Measurements from ENCODE around the gene PACC1. TPM values are rescaled to one million over a fixed set of nuclear protein-coding genes. Genes with fewer than 3 reads are reported as not detected.
A peak's percentile ranks its signal among the peaks of the same experiment; 100 is the strongest.

Gene PACC1
- 1 to 10 TPM in 1 of 2 donors, not detected in 1; 4.2 TPM for total RNA-seq

DNA sequence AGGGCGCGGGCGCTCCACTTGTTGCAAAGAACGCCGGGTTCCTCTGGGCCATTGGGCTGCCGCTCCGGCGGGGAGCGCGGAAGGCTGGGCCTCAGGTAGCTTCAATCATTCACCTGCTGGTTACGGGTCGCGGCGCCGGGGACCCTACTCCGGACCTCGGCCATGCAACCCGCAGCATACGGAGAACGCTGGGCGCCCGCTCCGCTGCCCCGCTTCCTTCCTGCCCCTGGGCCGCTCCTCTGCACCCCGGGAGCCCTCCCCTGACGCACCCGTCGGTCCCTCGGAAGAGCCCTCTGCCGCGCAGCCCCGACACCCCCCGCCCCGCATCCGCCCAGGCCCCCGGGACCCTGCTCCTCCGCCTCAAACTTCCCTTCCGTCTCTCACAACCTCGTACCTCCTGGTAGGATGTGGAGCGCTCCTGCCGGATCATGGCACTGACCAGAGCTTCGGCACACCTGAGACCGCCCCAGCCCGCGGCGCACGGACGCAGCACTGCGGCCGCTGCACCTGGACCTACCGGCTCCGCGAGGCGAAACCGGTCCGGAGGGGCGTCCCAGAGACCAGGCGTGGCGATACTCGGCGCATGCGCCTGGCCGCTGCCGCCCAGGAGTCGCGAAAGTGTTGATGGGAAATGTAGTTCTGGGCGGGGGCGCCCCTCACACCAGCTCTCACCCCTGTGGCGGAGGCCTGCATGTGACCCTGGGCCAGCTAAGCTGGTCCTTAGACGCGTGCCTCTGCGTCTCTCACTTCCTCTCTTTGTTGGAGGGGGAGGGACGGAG is at the start of gene PACC1:
Gene PACC1 (minus strand): TSS at position 559 of the 779 bp plus-strand sequence. CDS start 129 bp downstream, at position 430.
- H3K27ac ChIP-seq = peak within 1 kb of the TSS; percentile 4 to 65 (median 56)
- 0 to 2% methylated on average over 25 to 74 of the region's 74 CpGs for WGBS, 2 donors
- intact Hi-C loops (cut with DNase I) = no loop called here

GRCh38 chr1:212463565-212464285 is 49.0 kb upstream of the PACC1 start:
- intact Hi-C loops (cut with DNase I) = no loop called here

More for the DNA sequence above, at the start of gene PACC1:
- DNase-seq (peak; percentile 88 to 94 (median 92)), ATAC-seq (peak; percentile 94)
- H3K27me3 ChIP-seq = no peaks in the 10 kb centered on the region
- H3K9me3 ChIP-seq = no peaks in the 10 kb centered on the region
- H3K4me3 ChIP-seq = peak within 1 kb of the TSS; percentile 44 to 84
- H3K36me3 ChIP-seq (replicated peaks in 1 of 2; ENCODE audit: insufficient read depth in 1 of 2, low read depth in 2 of 2) = no peaks in the 10 kb centered on the region
- H3K4me1 ChIP-seq = peaks cover 12% of the 10 kb centered on the region
- TF ChIP-seq, protein P1, sequence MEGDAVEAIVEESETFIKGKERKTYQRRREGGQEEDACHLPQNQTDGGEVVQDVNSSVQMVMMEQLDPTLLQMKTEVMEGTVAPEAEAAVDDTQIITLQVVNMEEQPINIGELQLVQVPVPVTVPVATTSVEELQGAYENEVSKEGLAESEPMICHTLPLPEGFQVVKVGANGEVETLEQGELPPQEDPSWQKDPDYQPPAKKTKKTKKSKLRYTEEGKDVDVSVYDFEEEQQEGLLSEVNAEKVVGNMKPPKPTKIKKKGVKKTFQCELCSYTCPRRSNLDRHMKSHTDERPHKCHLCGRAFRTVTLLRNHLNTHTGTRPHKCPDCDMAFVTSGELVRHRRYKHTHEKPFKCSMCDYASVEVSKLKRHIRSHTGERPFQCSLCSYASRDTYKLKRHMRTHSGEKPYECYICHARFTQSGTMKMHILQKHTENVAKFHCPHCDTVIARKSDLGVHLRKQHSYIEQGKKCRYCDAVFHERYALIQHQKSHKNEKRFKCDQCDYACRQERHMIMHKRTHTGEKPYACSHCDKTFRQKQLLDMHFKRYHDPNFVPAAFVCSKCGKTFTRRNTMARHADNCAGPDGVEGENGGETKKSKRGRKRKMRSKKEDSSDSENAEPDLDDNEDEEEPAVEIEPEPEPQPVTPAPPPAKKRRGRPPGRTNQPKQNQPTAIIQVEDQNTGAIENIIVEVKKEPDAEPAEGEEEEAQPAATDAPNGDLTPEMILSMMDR (IDR thresholded peaks at IDR 0.05) = peak in 1 of 7 experiments; percentile 18
- peak; percentile 70 to 86 (median 82) for TF ChIP-seq POLR2A (IDR thresholded peaks at IDR 0.05)

DNA sequence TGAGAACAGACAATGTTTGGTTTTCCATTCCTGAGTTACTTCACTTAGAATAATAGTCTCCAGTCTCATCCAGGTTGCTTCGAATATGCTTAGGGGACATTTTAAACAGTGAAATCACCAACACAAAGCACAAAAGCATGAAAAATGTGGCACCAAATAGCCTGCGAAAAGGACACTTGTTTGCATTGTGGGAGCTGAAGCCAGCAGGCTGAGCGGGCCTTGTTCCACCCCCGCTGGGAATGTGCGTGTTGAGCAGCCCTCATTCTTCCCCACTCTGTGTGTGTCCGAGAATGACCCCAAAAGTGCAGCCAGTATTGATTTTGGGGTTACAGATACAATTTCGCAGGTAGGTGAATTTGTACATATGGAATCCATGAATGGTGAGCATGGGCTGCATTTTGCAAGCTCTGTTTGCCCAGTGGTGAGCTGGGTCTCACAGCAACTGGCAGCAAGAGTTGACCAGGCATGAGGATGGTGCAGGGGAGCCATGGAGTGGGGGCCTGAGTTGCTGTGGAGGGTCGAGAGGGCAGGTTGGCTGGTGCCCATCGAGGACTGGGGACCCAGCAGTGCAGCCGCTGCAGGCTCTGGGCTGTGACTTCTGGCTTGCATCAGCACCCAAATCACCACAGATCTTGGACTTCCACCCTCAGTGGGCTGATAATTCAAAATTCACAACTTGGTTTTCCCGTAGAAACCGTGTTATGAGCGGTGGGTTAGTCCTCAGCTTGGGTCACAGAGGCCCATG is 47.4 kb upstream of the PACC1 start:
- ATAC-seq = no peak
- 71 to 78% methylated on average over 10 to 13 of the region's 13 CpGs for WGBS, 2 donors
- DNase-seq = no peak
- no peak overlapping the region for H3K4me3 ChIP-seq
- no peaks in the 10 kb centered on the region for H3K27me3 ChIP-seq
- H3K9me3 ChIP-seq = no peaks in the 10 kb centered on the region
- no peak for TF ChIP-seq POLR2A (IDR thresholded peaks at IDR 0.05)
- TF ChIP-seq, protein P1 (IDR thresholded peaks at IDR 0.05) = no peak
- no peaks in the 10 kb centered on the region for H3K36me3 ChIP-seq (replicated peaks in 1 of 2; ENCODE audit: insufficient read depth in 1 of 2, low read depth in 2 of 2)
- intact Hi-C loops (cut with DNase I) = no loop called here
- H3K27ac ChIP-seq = no peak overlapping the region
- H3K4me1 ChIP-seq = no peaks in the 10 kb centered on the region

More at GRCh38 chr1:212463565-212464285, 49.0 kb upstream of the PACC1 start:
- ATAC-seq = no peak
- no peak for DNase-seq
- WGBS, 2 donors = 76 to 77% methylated on average over 7 of the region's 7 CpGs
- no peaks in the 10 kb centered on the region for H3K9me3 ChIP-seq
- H3K4me1 ChIP-seq = peaks cover 3% of the 10 kb centered on the region
- no peaks in the 10 kb centered on the region for H3K27me3 ChIP-seq
- TF ChIP-seq, protein P1 (IDR thresholded peaks at IDR 0.05) = no peak
- TF ChIP-seq POLR2A (IDR thresholded peaks at IDR 0.05) = no peak
- no peaks in the 10 kb centered on the region for H3K36me3 ChIP-seq (replicated peaks in 1 of 2; ENCODE audit: insufficient read depth in 1 of 2, low read depth in 2 of 2)
- no peak overlapping the region for H3K27ac ChIP-seq
- H3K4me3 ChIP-seq = no peak overlapping the region

DNA sequence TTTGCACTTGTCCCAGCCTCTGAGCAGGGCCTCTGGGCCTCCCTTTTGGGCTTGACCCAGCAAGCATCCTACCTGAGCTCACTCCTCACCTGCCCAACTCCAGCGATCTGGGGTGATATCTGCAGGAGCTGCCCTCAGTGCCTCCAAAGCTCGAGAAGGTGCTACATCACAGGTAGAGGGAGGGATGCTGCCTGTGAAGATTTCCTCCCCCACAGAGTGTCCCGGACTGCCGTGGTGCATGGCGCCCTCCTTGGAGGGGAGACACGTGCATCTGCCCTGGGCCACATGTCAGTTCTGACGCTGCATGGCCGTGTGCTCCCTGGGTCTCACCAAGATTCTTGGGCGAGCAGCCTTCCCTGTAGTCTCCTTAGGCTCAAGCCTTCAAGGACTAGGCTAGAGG is 45.7 kb upstream of the PACC1 start:
- H3K36me3 ChIP-seq (replicated peaks in 1 of 2; ENCODE audit: insufficient read depth in 1 of 2, low read depth in 2 of 2) = no peaks in the 10 kb centered on the region
- 60 to 71% methylated on average over 1 to 8 of the region's 9 CpGs for WGBS, 2 donors
- intact Hi-C loops (cut with DNase I) = no loop called here

More for the DNA sequence above, 45.7 kb upstream of the PACC1 start:
- Histone ChIP-seq H3K9me3 (no peaks in the 10 kb centered on the region), H3K27ac (no peak overlapping the region), H3K4me1 (peaks cover 7% of the 10 kb centered on the region), H3K27me3 (no peaks in the 10 kb centered on the region), H3K4me3 (no peak overlapping the region)
- TF ChIP-seq, protein P1 (IDR thresholded peaks at IDR 0.05) = no peak
- no peak for TF ChIP-seq POLR2A (IDR thresholded peaks at IDR 0.05)
- DNase-seq (no peak), ATAC-seq (no peak)

All from body of pancreas (tissue), 4 donors.